ENCODE data around the gene RNF150. TPM values are rescaled to one million over a fixed set of nuclear protein-coding genes. Genes with fewer than 3 reads are reported as not detected.

The RNF150 gene
- total and polyA plus RNA-seq, 2 of the 8 experiments (the other 6 are each of a cell fraction or from before 2014, with no cell fraction given): 3.4 to 4.8 TPM

DNA sequence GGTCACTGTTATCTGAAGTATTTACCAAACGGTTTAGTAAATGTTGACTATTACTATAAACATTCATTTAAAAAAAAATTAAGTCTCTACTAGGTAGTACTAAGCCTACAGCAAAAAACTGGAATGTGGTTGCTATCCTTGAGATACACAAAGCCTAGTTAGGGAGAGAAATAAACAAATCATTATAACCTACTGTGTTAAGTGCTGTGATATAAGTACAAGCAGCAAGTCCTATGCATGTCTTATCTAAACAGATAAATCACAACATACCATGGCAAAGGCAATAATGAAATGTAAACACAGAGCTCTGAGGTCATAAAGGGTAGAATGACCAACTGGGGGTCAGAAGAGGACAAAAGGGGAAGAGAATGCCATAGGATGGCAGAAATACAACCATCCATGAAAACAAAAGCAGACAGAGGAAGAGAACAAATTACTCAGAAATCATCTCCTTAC is 92.2 kb downstream of the RNF150 start (continued):
- no peak for TF ChIP-seq CBX5 (IDR thresholded peaks at IDR 0.05; ENCODE audit: low read depth, low read length)
- no peak for TF ChIP-seq SRF (IDR thresholded peaks at IDR 0.05; ENCODE audit: low read depth, low read length)

Data from H1 (cell line).